GM23338 (cell line): ENCODE data around the gene APOLD1.

Source experiments
- CTCF ChIP-seq, 2 experiments: fragments of 200-600 bp in 1 of 2; sonication (generic) in 1 of 2; conservative IDR thresholded peaks; 2 replicates each; pipeline versions ENCODE4 v1.5.1 to v1.6.1; 2016 to 2017; ENCODE audit warnings: antibody characterized with exemption in 2 of 2, low read depth in 2 of 2, mild to moderate bottlenecking in 2 of 2, moderate library complexity in 1 of 2
- REST ChIP-seq: IDR thresholded peaks from one replicate; pipeline ENCODE4 v1.6.1; 2018; ENCODE audit warnings: antibody characterized with exemption; ENCODE audit not compliant: unreplicated experiment

- TF ChIP-seq REST (no peak), CTCF (conservative IDR thresholded peaks at IDR 0.05; ENCODE audit: low read depth in 2 of 2) (no peak)
Measured at GRCh38 chr12:12818701-12819100, 33.2 kb downstream of the APOLD1 start.
